CD4-positive, alpha-beta T cell (primary cell): Measurements from ENCODE around the gene SEPTIN11. TPM values are rescaled to one million over a fixed set of nuclear protein-coding genes. Genes with fewer than 3 reads are reported as not detected.

Source experiments
- ATAC-seq: fragments of 200-7000 bp; cut with Tn5 transposase; one replicate; pipeline ENCODE4 v1.10.0; 2022; ENCODE audit warnings: mild to moderate bottlenecking; ENCODE audit not compliant: poor library complexity
- CTCF ChIA-PET: fragments of 350-600 bp; sonication (Branson Sonifier 250); formaldehyde crosslinking; loops from one replicate; lab custom pipeline; 2021; ENCODE audit warnings: antibody characterized with exemption, inconsistent platforms; lab: Charles Lee
- POLR2A ChIA-PET: fragments of 350-600 bp; sonication (Branson Sonifier 250); formaldehyde crosslinking; loops from one replicate; lab custom pipeline; 2021; ENCODE audit warnings: antibody characterized with exemption, inconsistent platforms; lab: Charles Lee
- DNase-seq, 14 experiments: peaks; one replicate each; pipeline ENCODE4 v3.0.0-alpha.2; 2013 to 2020; ENCODE audit warnings: mixed read lengths in 2 of 14
- H3K27ac ChIP-seq, 2 donors: one replicate each; pipeline versions ENCODE4 v1.5.1 to v1.7.0; 2013; ENCODE audit warnings: low read length in 2 of 2, low read depth in 1 of 2, mild to moderate bottlenecking in 1 of 2
- H3K27me3 ChIP-seq, 2 experiments: 1 replicate in 1 of 2; 2 replicates in 1 of 2; pipeline versions ENCODE4 v1.6.1 to v1.7.0; 2013; ENCODE audit warnings: low read length in 2 of 2, control low read depth in 1 of 2, mild to moderate bottlenecking in 1 of 2, moderate library complexity in 1 of 2; ENCODE audit not compliant: insufficient read depth in 2 of 2, control insufficient read depth in 1 of 2
- H3K36me3 ChIP-seq: one replicate; pipeline ENCODE4 v1.6.1; 2013; ENCODE audit warnings: low read length, control low read depth; ENCODE audit not compliant: insufficient read depth
- H3K4me1 ChIP-seq: one replicate; pipeline ENCODE4 v1.6.1; 2013; ENCODE audit warnings: low read length, control low read depth; ENCODE audit not compliant: insufficient read depth
- H3K4me3 ChIP-seq: one replicate; pipeline ENCODE4 v1.5.1; 2013; ENCODE audit warnings: mild to moderate bottlenecking, low read length, moderate library complexity
- H3K9me3 ChIP-seq, 2 experiments: 1 replicate in 1 of 2; 2 replicates in 1 of 2; pipeline versions ENCODE4 v1.6.1 to v1.7.0; 2013; ENCODE audit warnings: low read length in 2 of 2, mild to moderate bottlenecking in 2 of 2, control low read depth in 1 of 2, moderate library complexity in 1 of 2; ENCODE audit not compliant: control insufficient read depth in 1 of 2, insufficient read depth in 1 of 2
- H3K27ac Mint-ChIP-seq: one replicate; pipeline ENCODE4 v1.8.0; 2020; ENCODE audit warnings: mixed read lengths
- H3K27me3 Mint-ChIP-seq: one replicate; pipeline ENCODE4 v1.8.0; 2021; ENCODE audit warnings: mixed read lengths
- H3K36me3 Mint-ChIP-seq: one replicate; pipeline ENCODE4 v1.8.0; 2021; ENCODE audit warnings: low read depth, mixed read lengths
- H3K4me1 Mint-ChIP-seq: one replicate; pipeline ENCODE4 v1.8.0; 2021; ENCODE audit warnings: low read depth, mixed read lengths
- H3K4me3 Mint-ChIP-seq: one replicate; pipeline ENCODE4 v1.8.0; 2020; ENCODE audit warnings: mild to moderate bottlenecking, mixed read lengths
- H3K9me3 Mint-ChIP-seq: one replicate; pipeline ENCODE4 v1.8.0; 2020; ENCODE audit warnings: mixed read lengths
- CTCF ChIP-seq: fragments of 200-600 bp; IDR thresholded peaks from one replicate; pipeline ENCODE4 v1.8.0; 2022; ENCODE audit warnings: antibody characterized with exemption, mild to moderate bottlenecking
- intact Hi-C, 2 experiments: fragments of 100-400 bp; cut with DNase I in 1 of 2; cut with micrococcal nuclease in 1 of 2; formaldehyde crosslinking; loops; one replicate each; pipeline versions ENCODE4 v1.15.1 to v1.9.0; 2023 to 2025; cut with DNase I, micrococcal nuclease
- total RNA-seq, 174 experiments: library from RNA in 2 of 174; stranded (reverse) in 2 of 174; gene quantifications; one replicate each; pipeline ENCODE4 v1.2.3 and lab custom pipeline; 2021 to 2026

SEPTIN11 gene
- total RNA-seq, 2 experiments from 2014 or later, result 8.1 to 9.4 TPM

- ATAC-seq (no peak), DNase-seq (peak in 4 of 14 experiments; percentile 6 to 26 (median 16))
- peaks cover 26% of the 10 kb centered on the region for H3K4me1 Mint-ChIP-seq
- H3K4me3 Mint-ChIP-seq, result peak overlapping the region; percentile 89
- H3K27me3 ChIP-seq, result no peaks in the 10 kb centered on the region
- H3K9me3 ChIP-seq, result no peaks in the 10 kb centered on the region
- H3K27ac Mint-ChIP-seq, result peak overlapping the region; percentile 76
- no peak overlapping the region for H3K27ac ChIP-seq
- ChIA-PET CTCF (interaction anchor here (1.7 kb wide), 1 partner anchor 37 kb away, joined by 5 read pairs; no protein-coding TSS in a partner anchor), POLR2A (interaction anchor here (1.5 to 1.9 kb wide), 2 partner anchors 56 to 92 kb away, joined by 5 read pairs; no protein-coding TSS in a partner anchor)
- no peak for TF ChIP-seq CTCF
- no peaks in the 10 kb centered on the region for H3K27me3 Mint-ChIP-seq
- H3K36me3 ChIP-seq, result no peaks in the 10 kb centered on the region
- H3K36me3 Mint-ChIP-seq, result peaks cover 5% of the 10 kb centered on the region
- H3K9me3 Mint-ChIP-seq, result no peaks in the 10 kb centered on the region
- peaks cover 27% of the 10 kb centered on the region for H3K4me1 ChIP-seq
- H3K4me3 ChIP-seq, result peak overlapping the region; percentile 75
- intact Hi-C loops, result loop anchor here (1.0 to 10.0 kb wide), 4 partner anchors 36 to 254 kb away; no protein-coding TSS in a partner anchor
Measured at GRCh38 chr4:76950956-76951671, 1.6 kb downstream of the SEPTIN11 start.

GRCh38 chr4:76951672-76952010 lies 2.1 kb downstream of the SEPTIN11 start:
- no peaks in the 10 kb centered on the region for H3K36me3 ChIP-seq
- peak overlapping the region; percentile 89 for H3K4me3 Mint-ChIP-seq
- no peaks in the 10 kb centered on the region for H3K27me3 ChIP-seq
- H3K4me3 ChIP-seq, result no peak overlapping the region
- POLR2A ChIA-PET, result interaction anchor here (1.3 to 1.5 kb wide), 2 partner anchors 91 to 202 kb away, joined by 3 to 5 read pairs; no protein-coding TSS in a partner anchor
- ATAC-seq (no peak), DNase-seq (no peak)
- no peak overlapping the region for H3K27ac ChIP-seq
- peaks cover 5% of the 10 kb centered on the region for H3K36me3 Mint-ChIP-seq
- CTCF ChIA-PET, result no interaction called here
- no peaks in the 10 kb centered on the region for H3K9me3 ChIP-seq
- peaks cover 27% of the 10 kb centered on the region for H3K4me1 ChIP-seq
- TF ChIP-seq CTCF, result no peak
- H3K9me3 Mint-ChIP-seq, result no peaks in the 10 kb centered on the region
- no peaks in the 10 kb centered on the region for H3K27me3 Mint-ChIP-seq
- intact Hi-C loops, result loop anchor here in 1 of 2 experiments (2.0 to 10.0 kb wide), 3 partner anchors 36 to 253 kb away; no protein-coding TSS in a partner anchor
- peaks cover 26% of the 10 kb centered on the region for H3K4me1 Mint-ChIP-seq
- H3K27ac Mint-ChIP-seq, result no peak overlapping the region

GRCh38 chr4:76952071-76952470 lies 2.5 kb downstream of the SEPTIN11 start:
- intact Hi-C loops, result loop anchor here in 1 of 2 experiments (5.0 to 10.0 kb wide), 2 partner anchors 35 to 253 kb away; no protein-coding TSS in a partner anchor
- H3K27me3 Mint-ChIP-seq, result no peaks in the 10 kb centered on the region

More at GRCh38 chr4:76952071-76952470, 2.5 kb downstream of the SEPTIN11 start:
- Mint-ChIP-seq H3K36me3 (peaks cover 5% of the 10 kb centered on the region), H3K4me3 (peak overlapping the region; percentile 89), H3K4me1 (peaks cover 27% of the 10 kb centered on the region), H3K9me3 (no peaks in the 10 kb centered on the region), H3K27ac (no peak overlapping the region)
- POLR2A ChIA-PET, result interaction anchor here (1.3 to 1.5 kb wide), 3 partner anchors 36 to 201 kb away, joined by 3 to 6 read pairs (median 5); no protein-coding TSS in a partner anchor
- Histone ChIP-seq H3K27ac (no peak overlapping the region), H3K36me3 (no peaks in the 10 kb centered on the region), H3K4me3 (no peak overlapping the region), H3K27me3 (no peaks in the 10 kb centered on the region), H3K4me1 (peaks cover 27% of the 10 kb centered on the region), H3K9me3 (no peaks in the 10 kb centered on the region)
- CTCF ChIA-PET, result no interaction called here
- DNase-seq (no peak), ATAC-seq (no peak)
- no peak for TF ChIP-seq CTCF
